ENCODE results near the gene FAF2.

- TF ChIP-seq POLR2AphosphoS5 (IDR thresholded peaks at IDR 0.05; ENCODE audit: low read depth, low read length) = no peak
- no peak for TF ChIP-seq TAF1 (IDR thresholded peaks at IDR 0.05; ENCODE audit: borderline replicate concordance, low read depth, low read length)
These were observed 44.2 kb downstream of the FAF2 start for GRCh38 chr5:176492431-176492830.
